Uterus (tissue), 2 donors: ENCODE results near the gene PCDH1.

ENCODE experiments used
- CTCF ChIP-seq, 4 experiments: fragments of 200-600 bp in 2 of 4; fragments of 450-650 bp in 2 of 4; sonication (generic) in 2 of 4; IDR thresholded peaks; one replicate each; pipeline ENCODE4 v1.5.1; 2016 to 2019; ENCODE audit warnings: antibody characterized with exemption in 4 of 4, mild to moderate bottlenecking in 2 of 4, moderate library complexity in 1 of 4
- POLR2A ChIP-seq, 2 donors: fragments of 450-650 bp; IDR thresholded peaks; one replicate each; pipeline ENCODE4 v1.6.1; 2016; ENCODE audit warnings: antibody characterized with exemption in 2 of 2, mild to moderate bottlenecking in 1 of 2, moderate library complexity in 1 of 2

GRCh38 chr5:141807329-141807728 is 70.9 kb downstream of the PCDH1 start:
- no peak for TF ChIP-seq POLR2A (IDR thresholded peaks at IDR 0.05)
- TF ChIP-seq CTCF (IDR thresholded peaks at IDR 0.05), result no peak
